ENCODE results near the gene ITIH5. TPM values are rescaled to one million over a fixed set of nuclear protein-coding genes. Genes with fewer than 3 reads are reported as not detected.

Gene ITIH5
- total and polyA plus RNA-seq, 9 of the 15 experiments (the other 6 are each of a cell fraction or from before 2014, with no cell fraction given), result 0.52 to 4.5 (median 2.6) TPM

GRCh38 chr10:7534480-7534852, 132.3 kb downstream of the ITIH5 start:
- DNase-seq (ENCODE audit: extremely low read depth in 1 of 4, low spot score in 3 of 4) (no peak), FAIRE-seq (no peak), ATAC-seq (no peak)
- H3K27me3 ChIP-seq (ENCODE audit: control insufficient read depth in 2 of 2, insufficient read depth in 2 of 2, low read length in 2 of 2), result peaks cover 12 to 22% of the 10 kb centered on the region in 2 experiments; a peak in 4 of 5 replicates
- TF ChIP-seq MCM2 (IDR thresholded peaks at IDR 0.05; ENCODE audit: low read depth) (no peak), COPS2 (conservative IDR thresholded peaks at IDR 0.05) (no peak), ILK (tag; IDR thresholded peaks at IDR 0.05; ENCODE audit: borderline replicate concordance, low read depth) (no peak)
- H4K20me1 ChIP-seq (replicated peaks; ENCODE audit: control insufficient read depth, insufficient read depth, low read length), result 0 out of 2 replicates have a peak, but pooled peaks cover 3% of the 10 kb centered on the region
- no peaks in the 10 kb centered on the region for H3K9me3 ChIP-seq (replicated peaks; ENCODE audit: control insufficient read depth, insufficient read depth, low read depth, low read length)
- WGBS (ENCODE audit: insufficient coverage, low coverage, missing lambda C conversion rate), result 0% methylated on average over 5 of the region's 5 CpGs
- in situ Hi-C loops (cut with MboI) (no loop called here), intact Hi-C loops (cut with micrococcal nuclease) (no loop called here)
- CTCF ChIA-PET (ENCODE audit: low intra/inter-chr PET ratio), result no interaction called here
- no peak overlapping the region for H3K9ac ChIP-seq (ENCODE audit: insufficient read depth in 1 of 2, low read depth in 2 of 2, low read length in 2 of 2)
- no peak overlapping the region for H3K4me3 ChIP-seq
- no peak overlapping the region for H3K4me2 ChIP-seq (ENCODE audit: insufficient read depth, low read length)
- no peaks in the 10 kb centered on the region for H3K4me1 ChIP-seq (replicated peaks in 1 of 2; ENCODE audit: control insufficient read depth in 2 of 2, insufficient read depth in 2 of 2, low read length in 2 of 2)
- H3K79me2 ChIP-seq (ENCODE audit: control insufficient read depth, insufficient read depth, low read length), result no peaks in the 10 kb centered on the region
- H2AFZ ChIP-seq (ENCODE audit: low read depth, low read length), result no peak overlapping the region
- BruUV-seq (replicated peaks), result no TSS peak
- no peaks in the 10 kb centered on the region for H3K36me3 ChIP-seq (ENCODE audit: control insufficient read depth, insufficient read depth, low read length)
- H3K27ac ChIP-seq (ENCODE audit: extremely low read depth, low read depth, low read length), result no peak overlapping the region
- H3K9me1 ChIP-seq (ENCODE audit: control insufficient read depth, insufficient read depth, low read length), result no peaks in the 10 kb centered on the region
- POLR2A ChIA-PET, result no interaction called here

GRCh38 chr10:7533657-7534479, 132.9 kb downstream of the ITIH5 start:
- no peak for FAIRE-seq
- no peak for DNase-seq (ENCODE audit: extremely low read depth in 1 of 4, low spot score in 3 of 4)
- BruUV-seq (replicated peaks), result no TSS peak
- TF ChIP-seq HDAC8 (tag; IDR thresholded peaks at IDR 0.05) (no peak), RNF219 (CRISPR knock-in tag; IDR thresholded peaks at IDR 0.05) (no peak), ZNF134 (CRISPR knock-in tag; conservative IDR thresholded peaks at IDR 0.05) (peak; percentile 68), ZNF551 (CRISPR knock-in tag; IDR thresholded peaks at IDR 0.05) (no peak), TEAD4 (IDR thresholded peaks at IDR 0.05; ENCODE audit: low read length) (no peak), TEAD4 (CRISPR knock-in tag; IDR thresholded peaks at IDR 0.05; ENCODE audit: borderline replicate concordance) (no peak), ZKSCAN8 (CRISPR knock-in tag; IDR thresholded peaks at IDR 0.05) (no peak), HMG20A (CRISPR knock-in tag; conservative IDR thresholded peaks at IDR 0.05) (no peak)
- POLR2A ChIA-PET, result no interaction called here
- intact Hi-C loops (cut with micrococcal nuclease) (no loop called here), in situ Hi-C loops (cut with MboI) (no loop called here)
- Histone ChIP-seq H3K27ac (ENCODE audit: extremely low read depth, low read depth, low read length) (no peak overlapping the region), H3K9me1 (ENCODE audit: control insufficient read depth, insufficient read depth, low read length) (no peaks in the 10 kb centered on the region), H3K4me1 (replicated peaks in 1 of 2; ENCODE audit: control insufficient read depth in 2 of 2, insufficient read depth in 2 of 2, low read length in 2 of 2) (no peaks in the 10 kb centered on the region), H3K9ac (ENCODE audit: insufficient read depth in 1 of 2, low read depth in 2 of 2, low read length in 2 of 2) (no peak overlapping the region), H3K79me2 (ENCODE audit: control insufficient read depth, insufficient read depth, low read length) (no peaks in the 10 kb centered on the region), H3K4me3 (no peak overlapping the region), H2AFZ (ENCODE audit: low read depth, low read length) (no peak overlapping the region), H3K36me3 (ENCODE audit: control insufficient read depth, insufficient read depth, low read length) (no peaks in the 10 kb centered on the region), H3K9me3 (replicated peaks; ENCODE audit: control insufficient read depth, insufficient read depth, low read depth, low read length) (no peaks in the 10 kb centered on the region), H3K4me2 (ENCODE audit: insufficient read depth, low read length) (no peak overlapping the region), H3K27me3 (ENCODE audit: control insufficient read depth in 2 of 2, insufficient read depth in 2 of 2, low read length in 2 of 2) (peaks cover 12 to 22% of the 10 kb centered on the region in 2 experiments; a peak in 4 of 5 replicates), H4K20me1 (replicated peaks; ENCODE audit: control insufficient read depth, insufficient read depth, low read length) (0 out of 2 replicates have a peak, but pooled peaks cover 3% of the 10 kb centered on the region)
- no peak for ATAC-seq
- 0% methylated on average over 7 of the region's 7 CpGs for WGBS (ENCODE audit: insufficient coverage, low coverage, missing lambda C conversion rate)
- CTCF ChIA-PET (ENCODE audit: low intra/inter-chr PET ratio), result no interaction called here
